ENCODE data around the gene CBLL1. TPM values are rescaled to one million over a fixed set of nuclear protein-coding genes. Genes with fewer than 3 reads are reported as not detected.

CBLL1 gene
- total and polyA plus RNA-seq, 10 of the 15 experiments (the other 5 are each of a cell fraction or from before 2014, with no cell fraction given) = 7.2 to 40.1 (median 23.4) TPM

DNA sequence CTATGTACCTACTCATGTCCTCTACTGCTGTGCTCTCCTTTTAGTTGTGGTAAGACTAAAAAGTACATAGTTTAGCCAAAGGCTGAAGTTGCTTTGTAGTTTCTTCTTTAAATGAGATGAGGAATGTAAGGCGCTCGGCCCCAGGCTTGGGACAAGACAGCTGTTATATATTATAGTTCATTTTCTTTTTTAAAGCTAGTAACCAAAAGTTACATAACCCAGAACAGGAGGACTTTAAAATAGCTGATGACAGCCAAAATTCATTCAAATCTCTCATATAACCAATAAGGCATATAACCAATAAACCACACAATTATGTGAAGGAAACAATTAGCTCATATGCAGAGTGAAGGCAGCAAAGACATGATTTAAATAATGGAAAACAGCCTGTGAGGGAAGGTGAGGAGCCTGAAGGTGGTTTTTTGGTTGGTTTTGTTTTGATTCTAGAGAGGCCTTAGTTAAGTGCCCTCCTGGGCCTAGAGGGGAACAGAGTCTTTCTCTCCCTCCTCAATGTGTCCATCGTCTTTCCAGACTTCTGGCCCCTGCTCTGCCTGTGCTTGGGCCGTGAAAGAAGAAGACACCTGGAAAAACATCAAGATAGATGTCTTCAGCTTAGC is 47.5 kb upstream of the CBLL1 start (continued):
- TF ChIP-seq, protein P1, sequence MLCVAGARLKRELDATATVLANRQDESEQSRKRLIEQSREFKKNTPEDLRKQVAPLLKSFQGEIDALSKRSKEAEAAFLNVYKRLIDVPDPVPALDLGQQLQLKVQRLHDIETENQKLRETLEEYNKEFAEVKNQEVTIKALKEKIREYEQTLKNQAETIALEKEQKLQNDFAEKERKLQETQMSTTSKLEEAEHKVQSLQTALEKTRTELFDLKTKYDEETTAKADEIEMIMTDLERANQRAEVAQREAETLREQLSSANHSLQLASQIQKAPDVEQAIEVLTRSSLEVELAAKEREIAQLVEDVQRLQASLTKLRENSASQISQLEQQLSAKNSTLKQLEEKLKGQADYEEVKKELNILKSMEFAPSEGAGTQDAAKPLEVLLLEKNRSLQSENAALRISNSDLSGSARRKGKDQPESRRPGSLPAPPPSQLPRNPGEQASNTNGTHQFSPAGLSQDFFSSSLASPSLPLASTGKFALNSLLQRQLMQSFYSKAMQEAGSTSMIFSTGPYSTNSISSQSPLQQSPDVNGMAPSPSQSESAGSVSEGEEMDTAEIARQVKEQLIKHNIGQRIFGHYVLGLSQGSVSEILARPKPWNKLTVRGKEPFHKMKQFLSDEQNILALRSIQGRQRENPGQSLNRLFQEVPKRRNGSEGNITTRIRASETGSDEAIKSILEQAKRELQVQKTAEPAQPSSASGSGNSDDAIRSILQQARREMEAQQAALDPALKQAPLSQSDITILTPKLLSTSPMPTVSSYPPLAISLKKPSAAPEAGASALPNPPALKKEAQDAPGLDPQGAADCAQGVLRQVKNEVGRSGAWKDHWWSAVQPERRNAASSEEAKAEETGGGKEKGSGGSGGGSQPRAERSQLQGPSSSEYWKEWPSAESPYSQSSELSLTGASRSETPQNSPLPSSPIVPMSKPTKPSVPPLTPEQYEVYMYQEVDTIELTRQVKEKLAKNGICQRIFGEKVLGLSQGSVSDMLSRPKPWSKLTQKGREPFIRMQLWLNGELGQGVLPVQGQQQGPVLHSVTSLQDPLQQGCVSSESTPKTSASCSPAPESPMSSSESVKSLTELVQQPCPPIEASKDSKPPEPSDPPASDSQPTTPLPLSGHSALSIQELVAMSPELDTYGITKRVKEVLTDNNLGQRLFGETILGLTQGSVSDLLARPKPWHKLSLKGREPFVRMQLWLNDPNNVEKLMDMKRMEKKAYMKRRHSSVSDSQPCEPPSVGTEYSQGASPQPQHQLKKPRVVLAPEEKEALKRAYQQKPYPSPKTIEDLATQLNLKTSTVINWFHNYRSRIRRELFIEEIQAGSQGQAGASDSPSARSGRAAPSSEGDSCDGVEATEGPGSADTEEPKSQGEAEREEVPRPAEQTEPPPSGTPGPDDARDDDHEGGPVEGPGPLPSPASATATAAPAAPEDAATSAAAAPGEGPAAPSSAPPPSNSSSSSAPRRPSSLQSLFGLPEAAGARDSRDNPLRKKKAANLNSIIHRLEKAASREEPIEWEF (IDR thresholded peaks at IDR 0.05; ENCODE audit: insufficient replicate concordance, low read depth, low read length) = no peak
- no peak for TF ChIP-seq NR2C2 (IDR thresholded peaks at IDR 0.05; ENCODE audit: borderline replicate concordance, control insufficient read depth, insufficient read length, low read depth)
- TF ChIP-seq NRF1 (conservative IDR thresholded peaks at IDR 0.05; ENCODE audit: low read depth, low read length) = no peak
- no peak for TF ChIP-seq SPI1 (IDR thresholded peaks at IDR 0.05; ENCODE audit: borderline replicate concordance, insufficient read depth, low read depth, low read length)
- no peak for TF ChIP-seq HDGF (IDR thresholded peaks at IDR 0.05)
- no peak for TF ChIP-seq RAD21 (IDR thresholded peaks at IDR 0.05; ENCODE audit: insufficient read depth, low read depth, low read length)
